Femur (tissue), 1 donor: ENCODE data around the gene SYMPK.

Experiments used
- DNase-seq: peaks from one replicate; pipeline ENCODE4 v3.0.0-alpha.2; 2017

SYMPK gene

DNA sequence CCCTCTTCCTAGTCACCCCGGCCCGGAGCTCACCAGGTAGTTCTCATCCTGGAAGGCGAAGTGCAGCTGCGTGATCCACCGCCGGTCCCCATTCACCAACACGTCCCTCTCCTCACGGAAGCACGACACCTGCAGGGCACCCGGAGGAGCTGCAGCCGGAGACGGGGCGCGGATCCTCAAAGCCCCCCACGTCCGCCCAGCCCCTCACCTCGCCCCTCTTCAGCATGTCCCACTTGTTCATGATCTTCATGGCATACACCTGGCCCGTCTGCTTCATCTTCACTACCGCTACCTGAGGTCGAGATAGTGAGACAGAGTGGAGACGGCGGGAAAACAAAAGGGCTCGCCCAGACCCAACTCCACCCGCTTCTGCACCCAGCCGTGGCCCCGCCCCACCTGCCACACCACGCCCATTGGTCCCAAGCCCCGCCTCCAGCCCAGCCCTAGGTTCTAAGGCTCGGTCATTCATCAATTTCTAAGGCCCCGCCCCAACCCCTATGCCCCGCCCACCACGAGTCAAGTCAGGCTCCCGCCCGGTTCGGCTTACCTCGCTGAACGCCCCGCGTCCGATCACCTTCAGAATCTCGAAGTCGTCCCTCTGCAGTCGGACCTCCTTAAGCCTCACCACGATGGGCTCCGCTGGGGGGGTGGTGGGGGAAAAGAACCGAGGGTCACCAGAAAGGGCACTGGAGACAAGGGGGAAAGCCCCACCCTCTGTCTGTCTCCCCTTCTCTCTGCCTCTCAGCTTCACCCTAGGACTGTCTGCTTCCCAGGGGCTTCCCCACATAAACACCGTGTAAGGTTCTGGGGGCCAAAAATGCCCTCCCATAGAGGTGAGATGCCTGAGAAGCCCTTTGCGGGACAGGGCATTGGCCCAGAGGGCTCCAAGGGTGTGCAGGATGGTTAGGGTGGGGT is 83.5 kb downstream of the SYMPK start:
- DNase-seq = peak; percentile 84

DNA sequence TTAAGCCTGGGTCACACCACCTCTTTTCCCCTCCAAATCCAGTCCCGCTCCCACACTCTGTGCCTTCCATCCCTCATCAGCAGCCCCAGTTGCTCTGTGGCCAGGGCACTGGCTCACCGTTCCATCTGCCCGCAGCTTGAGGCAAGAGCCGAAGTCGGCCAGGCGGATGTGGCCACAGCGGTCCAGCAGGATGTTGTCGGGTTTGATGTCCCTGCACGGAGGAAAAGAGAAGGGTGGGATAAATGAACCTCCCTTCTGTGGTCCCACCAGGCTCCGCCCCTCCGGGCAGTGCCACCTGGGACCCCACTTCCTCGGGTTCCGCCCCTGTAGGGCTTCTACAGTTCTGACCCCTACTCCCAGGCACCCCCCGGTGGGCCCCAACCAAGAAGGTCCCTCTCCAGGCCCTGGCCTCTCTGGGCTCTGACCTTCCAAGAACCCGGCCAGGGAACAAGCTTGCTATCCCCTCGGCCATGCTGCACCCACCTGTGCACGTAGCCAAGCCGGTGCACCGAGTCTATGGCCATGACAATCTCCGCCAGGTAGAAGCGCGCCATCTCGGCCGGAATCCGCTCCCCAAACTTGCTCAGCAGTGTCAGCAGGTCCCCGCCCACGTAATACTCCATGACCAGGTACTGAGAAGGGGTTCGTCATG is 84.8 kb downstream of the SYMPK start:
- DNase-seq = no peak

DNA sequence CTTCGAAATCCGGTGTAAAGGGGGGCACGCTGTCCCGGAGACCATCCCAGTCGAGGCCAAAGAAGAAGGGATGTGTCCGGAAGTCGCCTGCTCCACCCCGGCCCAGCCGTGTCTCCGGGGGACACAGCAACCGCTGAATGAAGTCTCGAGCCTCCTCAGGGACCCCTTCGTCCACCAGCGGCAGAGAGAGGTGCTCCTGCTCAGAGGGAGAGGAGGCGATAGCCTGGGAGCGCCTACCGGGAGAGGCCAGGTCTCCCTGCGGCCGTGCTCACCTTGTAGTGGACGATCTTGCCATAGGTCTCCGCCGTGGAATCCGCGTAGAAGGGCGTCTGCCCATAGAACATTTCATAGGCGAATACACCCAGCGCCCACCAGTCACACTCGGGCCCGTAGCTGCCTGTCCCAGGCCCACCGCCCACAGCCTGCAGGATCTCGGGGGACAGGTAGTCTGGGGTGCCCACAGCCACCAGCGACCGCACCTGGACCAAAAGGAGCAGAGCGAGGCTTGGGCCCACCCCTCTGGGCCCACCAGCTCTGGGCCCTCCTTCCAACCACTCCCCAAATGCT is 85.5 kb downstream of the SYMPK start:
- DNase-seq = no peak

DNA sequence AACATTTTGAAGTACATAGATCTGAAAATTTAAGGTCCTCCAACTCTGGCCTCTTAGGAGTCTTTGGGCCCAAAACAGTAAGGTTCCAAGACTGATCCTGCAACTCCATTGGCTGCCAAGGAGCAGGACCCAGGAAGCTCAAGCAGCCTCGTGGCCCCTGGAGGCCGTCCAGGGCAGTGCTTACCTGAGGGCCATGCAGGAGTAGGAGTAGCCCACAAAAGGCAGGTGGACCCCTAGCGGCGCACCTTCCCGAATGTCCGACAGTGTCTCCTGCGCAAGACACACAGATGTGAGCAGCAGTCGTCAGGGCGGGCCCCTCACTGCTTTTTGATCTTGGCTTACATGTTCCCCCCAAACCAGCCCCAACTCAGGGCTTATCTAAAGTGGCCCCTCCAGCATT is 88.2 kb downstream of the SYMPK start:
- no peak for DNase-seq

DNA sequence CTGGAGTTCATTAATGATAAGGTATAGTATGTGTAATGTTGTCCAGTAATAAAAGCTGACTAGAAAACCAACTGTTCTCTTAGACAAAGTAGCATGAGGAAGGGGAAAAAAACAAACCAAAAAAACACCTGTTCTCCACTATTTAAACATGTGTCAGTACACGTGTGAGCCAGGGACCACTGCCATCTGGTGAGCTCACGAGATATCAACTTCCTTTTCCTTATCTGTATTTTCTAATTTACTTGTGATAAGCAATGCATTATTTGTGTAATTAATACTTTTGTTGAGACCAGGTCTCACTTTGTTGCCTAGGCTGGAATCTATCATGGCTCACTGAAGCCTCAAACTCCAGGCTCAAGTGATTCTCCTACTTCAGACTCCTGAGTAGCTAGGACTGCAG is 89.6 kb downstream of the SYMPK start:
- no peak for DNase-seq

DNA sequence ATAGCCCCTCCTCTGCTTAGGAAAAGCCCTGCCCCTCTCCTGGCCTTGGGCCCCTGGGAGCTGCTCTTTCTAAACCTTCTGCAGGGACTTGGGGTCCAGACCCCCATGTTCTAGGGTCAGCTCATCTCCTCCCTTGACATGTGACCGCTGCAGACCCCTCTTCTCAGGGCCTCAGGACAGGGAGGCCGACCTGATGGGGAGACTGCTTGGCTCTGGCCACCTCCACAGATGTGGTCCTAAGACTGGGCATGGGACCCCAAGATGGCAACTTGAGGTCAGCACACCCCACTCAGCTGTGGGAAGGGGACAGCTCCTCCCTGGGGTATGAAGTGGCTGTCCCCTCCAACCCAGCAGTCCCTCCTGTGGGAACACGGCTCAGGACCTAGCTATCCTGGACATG is 90.0 kb downstream of the SYMPK start:
- DNase-seq = no peak

DNA sequence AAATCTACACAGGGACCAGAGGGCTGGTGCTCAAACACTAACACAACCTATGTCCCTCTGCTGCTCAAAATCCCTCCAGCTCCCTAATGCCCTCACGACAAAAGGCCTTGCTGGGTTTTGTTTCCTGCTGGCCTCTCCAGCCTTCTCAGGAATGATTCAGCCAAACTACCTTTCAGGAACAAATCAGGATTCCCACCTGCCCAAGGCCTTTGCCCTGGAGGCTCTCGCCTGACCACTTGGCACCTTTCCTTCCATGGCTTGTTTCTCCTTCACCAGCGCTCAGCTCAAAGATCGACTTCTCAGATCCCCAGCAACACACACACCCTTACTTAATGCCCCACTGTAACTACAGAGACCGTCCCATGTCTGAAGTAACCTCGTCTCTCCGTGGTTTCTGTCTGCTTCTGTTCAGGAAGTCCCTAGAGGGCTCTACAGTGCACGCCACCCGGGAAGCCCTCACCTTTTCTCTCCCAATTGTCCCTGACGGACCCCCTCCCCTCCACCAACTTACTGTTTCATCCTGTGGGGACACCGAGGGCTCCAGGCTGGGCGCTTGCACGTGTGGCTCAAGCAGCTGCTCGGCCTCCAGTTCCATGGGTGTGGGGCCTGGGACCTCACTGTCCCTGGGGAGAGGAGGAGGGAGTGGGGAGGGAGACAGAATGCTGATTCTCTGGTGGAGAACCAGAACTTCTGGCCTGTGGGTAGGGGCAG is 90.7 kb downstream of the SYMPK start:
- no peak for DNase-seq

DNA sequence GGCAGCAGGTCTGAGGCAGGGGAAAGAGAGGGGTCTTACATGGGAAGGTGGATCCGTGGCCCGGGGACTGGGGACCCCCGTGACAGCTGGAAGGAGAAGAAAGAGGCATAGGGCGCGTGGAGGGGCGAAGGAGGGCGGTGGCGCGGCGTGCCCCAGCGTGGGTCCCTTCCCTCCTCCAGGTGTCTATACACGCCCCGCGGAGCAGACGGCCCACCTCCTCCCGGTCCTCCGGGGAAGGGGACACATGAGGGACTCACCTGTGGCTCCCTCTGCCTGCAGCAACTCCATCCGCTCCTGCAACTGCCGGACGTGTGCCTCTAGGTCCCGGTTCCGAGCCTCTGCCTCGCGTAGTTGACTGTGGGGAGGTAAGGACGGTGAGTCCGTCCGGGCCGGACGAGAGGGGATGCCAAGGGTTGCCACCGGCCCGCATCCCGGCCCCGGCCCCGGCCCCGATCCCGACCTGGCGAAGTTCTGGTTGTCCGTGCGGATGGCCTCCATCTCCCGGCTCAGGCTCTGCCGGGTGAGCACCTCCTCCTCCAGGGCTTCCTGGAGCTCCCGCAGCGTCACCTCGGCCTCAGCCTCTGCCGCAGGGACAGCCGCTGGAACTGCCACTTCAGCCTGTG is 91.5 kb downstream of the SYMPK start:
- peak; percentile 48 for DNase-seq

DNA sequence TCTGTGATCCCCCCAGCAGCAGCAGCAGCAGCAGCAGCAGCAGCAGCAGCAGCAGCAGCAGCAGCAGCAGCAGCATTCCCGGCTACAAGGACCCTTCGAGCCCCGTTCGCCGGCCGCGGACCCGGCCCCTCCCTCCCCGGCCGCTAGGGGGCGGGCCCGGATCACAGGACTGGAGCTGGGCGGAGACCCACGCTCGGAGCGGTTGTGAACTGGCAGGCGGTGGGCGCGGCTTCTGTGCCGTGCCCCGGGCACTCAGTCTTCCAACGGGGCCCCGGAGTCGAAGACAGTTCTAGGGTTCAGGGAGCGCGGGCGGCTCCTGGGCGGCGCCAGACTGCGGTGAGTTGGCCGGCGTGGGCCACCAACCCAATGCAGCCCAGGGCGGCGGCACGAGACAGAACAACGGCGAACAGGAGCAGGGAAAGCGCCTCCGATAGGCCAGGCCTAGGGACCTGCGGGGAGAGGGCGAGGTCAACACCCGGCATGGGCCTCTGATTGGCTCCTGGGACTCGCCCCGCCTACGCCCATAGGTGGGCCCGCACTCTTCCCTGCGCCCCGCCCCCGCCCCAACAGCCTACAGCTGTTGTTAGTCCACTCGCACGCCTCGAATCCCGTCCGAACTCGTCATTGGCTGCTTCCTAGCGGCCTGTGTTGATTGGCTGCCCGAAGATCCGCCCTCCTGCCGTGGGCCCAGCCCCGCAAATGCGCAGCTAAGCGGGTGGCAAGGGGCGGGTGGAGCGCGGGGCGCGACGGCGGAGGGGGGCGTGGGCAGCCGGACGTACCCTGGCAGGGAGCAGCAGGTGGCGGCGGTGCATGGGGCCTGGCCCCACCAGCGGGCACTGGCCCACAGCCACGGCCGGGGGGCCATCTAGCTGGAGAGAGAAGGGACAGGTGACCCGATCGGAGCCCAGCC is 92.5 kb downstream of the SYMPK start:
- peak; percentile 98 for DNase-seq

DNA sequence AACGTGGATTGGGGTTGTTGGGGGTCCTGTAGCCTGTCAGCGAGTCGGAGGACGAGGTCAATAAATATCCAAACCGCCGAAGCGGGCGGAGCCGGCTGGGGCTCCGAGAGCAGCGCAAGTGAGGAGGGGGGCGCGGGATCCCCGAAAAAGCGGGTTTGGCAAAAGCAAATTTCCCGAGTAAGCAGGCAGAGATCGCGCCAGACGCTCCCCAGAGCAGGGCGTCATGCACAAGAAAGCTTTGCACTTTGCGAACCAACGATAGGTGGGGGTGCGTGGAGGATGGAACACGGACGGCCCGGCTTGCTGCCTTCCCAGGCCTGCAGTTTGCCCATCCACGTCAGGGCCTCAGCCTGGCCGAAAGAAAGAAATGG is 93.1 kb downstream of the SYMPK start:
- no peak for DNase-seq

DNA sequence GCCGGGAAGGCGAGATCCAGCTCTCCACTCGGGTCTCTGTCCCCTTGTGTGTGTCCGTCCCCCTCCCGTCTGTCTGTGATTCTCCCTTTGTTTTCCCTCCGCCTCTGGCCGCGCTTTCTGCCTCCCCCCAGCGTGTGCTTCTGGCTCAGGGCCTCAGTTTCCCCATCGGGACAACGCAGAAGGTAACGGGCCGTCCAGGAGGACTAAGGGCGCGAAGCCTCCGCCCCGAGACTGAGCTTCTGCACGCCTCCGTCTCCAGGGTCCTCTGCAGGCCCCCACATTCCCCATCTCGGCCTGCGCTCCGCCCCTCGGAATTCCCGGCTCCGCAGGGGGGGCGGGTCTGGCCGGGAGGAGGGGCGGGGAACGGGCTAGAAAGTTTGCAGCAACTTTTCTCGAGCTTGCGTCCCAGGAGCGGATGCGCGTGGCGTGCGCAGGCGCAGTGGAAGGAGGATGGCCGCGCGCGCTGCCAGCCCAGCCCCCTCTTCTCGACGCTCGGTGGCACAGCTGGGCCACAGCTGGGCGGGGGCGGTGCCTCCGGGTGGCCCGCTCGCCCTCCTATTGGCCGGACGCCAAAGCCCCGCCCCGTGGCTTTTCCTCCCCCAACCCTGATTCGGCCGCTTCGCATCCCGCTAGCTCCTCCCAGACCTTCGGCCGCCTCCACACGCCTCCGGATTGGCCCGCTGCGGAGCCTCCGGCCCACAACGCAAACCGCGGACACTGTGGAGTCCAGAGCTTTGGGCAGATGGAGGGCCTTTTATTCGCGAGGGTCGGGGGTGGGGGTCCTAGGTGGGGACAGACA is 93.8 kb downstream of the SYMPK start, which contains the start of gene SIX5:
Gene SIX5 (minus strand): TSS at position 269 of the 799 bp plus-strand sequence. CDS start 408 bp downstream, outside the sequence.
- peak; percentile 99 for DNase-seq

DNA sequence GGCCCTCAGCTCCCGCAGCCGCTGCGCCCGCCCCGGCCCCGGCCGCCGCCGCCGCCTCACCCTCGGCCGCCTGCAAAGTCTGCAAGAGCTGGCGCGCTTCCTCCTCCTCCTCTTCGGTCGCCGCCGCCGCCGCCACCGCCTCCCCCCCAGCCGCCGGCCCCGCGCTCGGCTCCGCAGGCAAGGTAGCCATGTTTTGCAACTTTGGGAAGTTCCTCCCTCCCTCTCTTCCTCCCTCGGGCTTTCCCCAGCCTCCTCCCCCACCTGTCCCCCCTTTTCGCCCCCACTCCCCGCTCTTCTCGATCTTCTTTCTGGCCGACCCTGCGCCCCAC is 94.3 kb downstream of the SYMPK start:
- no peak for DNase-seq

DNA sequence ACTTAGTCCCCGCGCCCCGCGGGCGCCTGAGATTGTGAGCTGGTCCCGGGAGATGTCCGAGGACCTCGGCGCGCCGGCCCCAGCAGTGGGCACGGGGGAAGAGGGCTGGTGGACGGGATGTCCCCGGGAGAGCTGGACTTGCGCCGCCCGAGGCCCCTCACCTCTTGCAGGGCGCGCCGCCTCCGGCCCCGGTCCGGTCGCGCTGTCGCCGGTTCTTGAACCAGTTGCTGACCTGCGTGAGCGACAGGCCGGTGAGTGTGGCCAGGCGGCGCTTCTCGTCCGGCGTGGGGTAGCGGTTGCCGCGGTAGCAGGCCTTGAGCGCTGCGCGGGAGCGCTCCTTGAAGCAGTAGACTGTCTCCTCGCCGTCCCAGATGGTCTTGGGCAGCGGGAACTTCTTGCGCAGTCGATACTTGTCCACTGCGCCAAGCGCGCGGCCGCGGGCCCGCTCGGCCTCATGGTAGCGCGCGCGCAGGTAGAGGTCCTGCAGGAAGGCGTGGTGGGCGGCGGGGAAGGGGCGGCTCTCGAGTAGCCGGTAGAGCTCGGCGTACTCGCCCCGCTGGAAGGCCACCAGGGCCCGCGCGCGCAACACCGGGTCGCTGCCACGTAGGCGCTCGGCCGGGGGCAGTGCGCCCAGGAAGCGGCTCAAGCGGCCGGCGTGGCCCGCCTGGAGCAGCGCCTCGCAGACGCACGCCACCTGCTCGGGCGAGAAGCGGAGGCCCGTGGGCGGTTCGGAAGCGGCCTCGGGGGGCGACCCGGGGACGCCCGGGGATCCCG is 94.9 kb downstream of the SYMPK start:
- peak; percentile 80 for DNase-seq

DNA sequence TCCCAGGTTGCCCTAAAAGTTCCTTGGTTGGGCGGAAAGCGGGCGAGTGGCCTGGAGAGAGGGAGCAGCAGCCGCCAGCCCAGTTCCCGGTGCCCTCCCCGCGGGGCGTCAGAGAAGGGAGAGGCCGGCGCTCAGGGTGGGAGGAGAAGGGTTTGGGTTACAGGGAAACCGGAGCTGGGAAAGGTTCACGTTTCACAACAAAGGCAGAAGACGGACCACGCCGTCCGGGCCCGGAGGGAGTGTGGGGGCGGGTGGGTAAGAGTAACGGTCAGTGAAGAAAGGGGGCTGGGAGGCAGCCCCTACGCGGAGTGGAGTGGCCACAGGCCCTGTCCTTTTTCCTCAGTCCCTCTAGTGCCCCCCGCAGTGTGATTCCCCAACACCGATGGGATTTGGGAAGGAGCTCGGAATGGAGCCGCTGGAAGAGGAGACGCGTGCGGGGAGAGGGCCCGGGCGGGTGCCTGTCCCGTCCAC is 95.5 kb downstream of the SYMPK start:
- DNase-seq = peak; percentile 92

DNA sequence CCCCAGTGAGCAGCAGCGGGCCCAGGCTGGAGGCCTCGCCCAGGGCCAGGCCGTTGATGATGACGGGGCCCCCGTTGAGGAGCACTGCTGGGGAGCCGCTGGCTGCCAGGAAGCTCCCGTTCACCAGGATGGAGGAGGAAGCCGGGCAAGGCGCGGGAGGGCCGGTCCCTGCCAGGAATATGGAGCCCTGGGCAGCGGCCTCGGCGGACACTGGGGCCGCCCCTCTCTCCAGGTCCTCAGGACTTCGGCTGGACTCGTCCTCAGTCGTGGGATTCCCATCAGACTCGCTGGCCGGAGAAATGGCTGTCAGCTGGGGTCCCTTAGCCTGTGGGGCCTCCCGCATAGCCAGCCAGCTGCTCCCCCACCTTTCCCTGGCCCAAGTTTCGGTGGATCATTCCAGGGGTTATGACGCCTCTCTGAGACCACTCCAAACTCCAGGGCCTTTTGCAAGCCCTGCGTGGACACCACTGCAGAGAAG is 96.0 kb downstream of the SYMPK start:
- no peak for DNase-seq

DNA sequence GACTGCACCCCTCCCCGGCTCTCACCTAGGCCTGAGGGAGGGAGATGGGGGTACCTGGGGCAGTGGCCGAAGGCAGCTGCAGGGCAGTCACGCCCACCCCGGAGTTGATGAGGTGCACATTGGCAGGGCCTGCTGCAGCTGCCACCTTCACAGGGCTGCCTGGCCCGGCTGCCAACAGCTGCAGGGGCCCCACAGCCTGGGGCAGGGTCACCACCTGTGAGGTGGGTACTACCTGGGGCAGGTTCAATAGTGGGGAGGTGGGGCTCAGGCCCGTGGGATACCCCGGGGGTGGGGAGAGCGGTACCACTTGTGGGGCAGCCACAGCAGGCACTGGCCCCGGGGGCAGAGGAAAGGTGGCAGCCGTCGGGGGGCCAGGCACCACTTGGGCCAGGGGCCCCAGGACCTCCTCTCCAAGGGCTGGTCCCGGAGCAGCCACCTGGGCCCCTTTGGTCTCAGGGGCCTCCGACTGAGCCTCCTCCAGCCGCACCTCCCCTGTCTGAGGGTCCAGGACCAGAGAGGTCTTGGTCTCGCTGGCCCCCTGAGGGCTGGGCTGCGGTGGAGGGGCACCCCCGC is 96.6 kb downstream of the SYMPK start:
- peak; percentile 46 for DNase-seq

DNA sequence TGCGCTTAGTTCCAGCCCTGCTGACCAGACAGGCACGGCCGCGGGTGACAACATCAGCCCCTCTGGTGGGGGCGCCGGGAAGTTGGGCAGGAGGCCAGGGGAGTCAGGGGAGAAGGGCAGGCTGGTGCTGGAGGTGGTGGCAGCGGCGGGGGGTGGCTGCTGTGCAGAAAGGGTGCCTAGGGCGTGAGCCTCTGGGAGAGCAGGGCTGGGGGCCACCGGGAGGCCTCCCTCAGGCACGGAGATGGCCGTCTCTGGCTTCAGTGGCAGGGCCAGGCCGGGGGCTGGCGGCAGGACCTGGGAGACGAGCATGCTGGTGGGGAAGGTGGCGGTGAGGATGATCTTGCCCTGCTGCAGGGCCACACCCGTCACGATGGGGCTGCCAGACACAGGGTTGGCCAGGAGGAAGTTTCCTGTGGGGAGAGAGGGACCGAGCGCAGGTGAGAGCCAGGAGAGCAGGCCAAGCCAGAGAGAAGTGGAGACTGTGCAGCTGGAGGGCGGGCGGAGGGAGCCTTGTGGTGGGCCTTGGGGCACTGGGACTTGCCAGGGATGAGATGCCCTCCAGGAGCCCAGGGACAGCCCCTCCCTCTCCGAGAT is 97.1 kb downstream of the SYMPK start:
- DNase-seq = peak; percentile 52
